ENCODE results near the gene UNC45B. TPM values are rescaled to one million over a fixed set of nuclear protein-coding genes. Genes with fewer than 3 reads are reported as not detected.
A peak's percentile ranks its signal among the peaks of the same experiment; 100 is the strongest.

UNC45B gene
- total and polyA plus RNA-seq, 2 of the 13 experiments (the other 11 are each of a cell fraction or from before 2014, with no cell fraction given), result 0.01 TPM; not detected in 1

GRCh38 chr17:35141681-35142466 is 5.7 kb upstream of the UNC45B start, which contains the start of gene NLE1 (continued):
- TF ChIP-seq NFYC (CRISPR knock-in tag; IDR thresholded peaks at IDR 0.05) (peak; percentile 18; the same call in 1 of the 2 replicates), AFF4 (CRISPR knock-in tag; IDR thresholded peaks at IDR 0.05) (no peak), MEF2D (CRISPR knock-in tag; IDR thresholded peaks at IDR 0.05) (peak; percentile 58; the same call in 1 of the 2 replicates), KDM2A (CRISPR knock-in tag; IDR thresholded peaks at IDR 0.05; ENCODE audit: borderline replicate concordance, low read depth) (peak; percentile 97), ZNF768 (CRISPR knock-in tag; IDR thresholded peaks at IDR 0.05) (peak; percentile 78), JDP2 (CRISPR knock-in tag; IDR thresholded peaks at IDR 0.05; ENCODE audit: borderline replicate concordance) (peak; percentile 72; the same call in 1 of the 2 replicates), UBTF (CRISPR knock-in tag; IDR thresholded peaks at IDR 0.05) (peak; percentile 77), KDM4B (CRISPR knock-in tag; IDR thresholded peaks at IDR 0.05) (peak; percentile 73; the same call in 1 of the 2 replicates), GATAD1 (CRISPR knock-in tag; IDR thresholded peaks at IDR 0.05) (peak; percentile 90), NFE2L1 (CRISPR knock-in tag; IDR thresholded peaks at IDR 0.05; ENCODE audit: borderline replicate concordance) (0 out of 2 replicates have a peak, but pooled peaks have one; percentile 53), NCOR1 (IDR thresholded peaks at IDR 0.05; ENCODE audit: borderline replicate concordance, low read length) (no peak), ZFP37 (CRISPR knock-in tag; IDR thresholded peaks at IDR 0.05; ENCODE audit: borderline replicate concordance) (0 out of 2 replicates have a peak, but pooled peaks have one; percentile 62), TARDBP (CRISPR knock-in tag; IDR thresholded peaks at IDR 0.05) (peak; percentile 83), EP300 (IDR thresholded peaks at IDR 0.05; ENCODE audit: low read depth in 2 of 2, low read length in 2 of 2) (no peak), EP300 (CRISPR knock-in tag; IDR thresholded peaks at IDR 0.05; ENCODE audit: borderline replicate concordance) (peak; percentile 41; the same call in 1 of the 2 replicates), EEA1 (CRISPR knock-in tag; IDR thresholded peaks at IDR 0.05; ENCODE audit: borderline replicate concordance) (peak; percentile 93; the same call in 1 of the 2 replicates), SMAD1 (CRISPR knock-in tag; IDR thresholded peaks at IDR 0.05; ENCODE audit: borderline replicate concordance, low read depth) (peak; percentile 79; the same call in 1 of the 2 replicates), MTF2 (CRISPR knock-in tag; IDR thresholded peaks at IDR 0.05; ENCODE audit: borderline replicate concordance) (0 out of 2 replicates have a peak, but pooled peaks have one; percentile 48), ELF1 (CRISPR knock-in tag; IDR thresholded peaks at IDR 0.05) (peak; percentile 70; the same call in 1 of the 2 replicates), NBN (conservative IDR thresholded peaks at IDR 0.05) (no peak), MIXL1 (CRISPR knock-in tag; IDR thresholded peaks at IDR 0.05) (0 out of 2 replicates have a peak, but pooled peaks have one; percentile 51)
